ENCODE results near the gene NCK2.

The NCK2 gene

DNA sequence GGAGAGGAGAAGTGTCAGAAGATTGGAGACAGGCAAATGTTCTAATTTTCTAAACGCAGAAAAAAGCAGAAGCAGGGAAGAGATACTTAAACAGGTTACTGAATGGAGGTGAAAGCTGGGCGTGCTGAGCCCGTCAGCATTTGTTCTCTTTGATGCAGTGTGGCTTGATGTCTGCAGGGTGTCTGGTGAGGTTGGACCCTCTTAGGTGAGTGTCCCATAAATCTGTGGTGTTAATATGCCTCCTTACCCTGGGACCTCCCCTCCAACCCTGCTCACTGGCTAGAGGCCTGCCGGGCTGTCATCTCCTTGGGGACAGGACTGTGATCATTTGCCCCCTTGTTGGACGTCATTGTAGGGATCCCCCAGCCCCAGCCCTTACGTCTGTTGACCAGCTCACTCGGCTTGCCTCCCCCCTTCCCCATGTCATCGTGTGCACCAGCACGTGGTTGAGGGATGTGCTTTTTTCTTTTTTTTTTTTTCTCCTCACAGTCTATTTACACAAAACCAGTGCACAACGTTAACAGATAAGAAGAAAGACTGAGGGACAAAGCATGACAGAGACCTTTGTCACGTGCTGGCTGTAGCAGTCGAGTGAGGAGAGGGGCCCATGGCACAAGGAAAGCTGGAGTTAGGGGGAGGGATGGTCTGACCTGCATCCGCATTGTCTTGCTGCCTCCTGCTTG is 56.4 kb downstream of the NCK2 start:
- TF ChIP-seq, protein P1, sequence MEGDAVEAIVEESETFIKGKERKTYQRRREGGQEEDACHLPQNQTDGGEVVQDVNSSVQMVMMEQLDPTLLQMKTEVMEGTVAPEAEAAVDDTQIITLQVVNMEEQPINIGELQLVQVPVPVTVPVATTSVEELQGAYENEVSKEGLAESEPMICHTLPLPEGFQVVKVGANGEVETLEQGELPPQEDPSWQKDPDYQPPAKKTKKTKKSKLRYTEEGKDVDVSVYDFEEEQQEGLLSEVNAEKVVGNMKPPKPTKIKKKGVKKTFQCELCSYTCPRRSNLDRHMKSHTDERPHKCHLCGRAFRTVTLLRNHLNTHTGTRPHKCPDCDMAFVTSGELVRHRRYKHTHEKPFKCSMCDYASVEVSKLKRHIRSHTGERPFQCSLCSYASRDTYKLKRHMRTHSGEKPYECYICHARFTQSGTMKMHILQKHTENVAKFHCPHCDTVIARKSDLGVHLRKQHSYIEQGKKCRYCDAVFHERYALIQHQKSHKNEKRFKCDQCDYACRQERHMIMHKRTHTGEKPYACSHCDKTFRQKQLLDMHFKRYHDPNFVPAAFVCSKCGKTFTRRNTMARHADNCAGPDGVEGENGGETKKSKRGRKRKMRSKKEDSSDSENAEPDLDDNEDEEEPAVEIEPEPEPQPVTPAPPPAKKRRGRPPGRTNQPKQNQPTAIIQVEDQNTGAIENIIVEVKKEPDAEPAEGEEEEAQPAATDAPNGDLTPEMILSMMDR (conservative IDR thresholded peaks at IDR 0.05; ENCODE audit: low read depth, low read length) = no peak
- H3K4me3 ChIP-seq (ENCODE audit: low read depth, low read length) = no peak overlapping the region
- no peak for DNase-seq (ENCODE audit: low read depth)

DNA sequence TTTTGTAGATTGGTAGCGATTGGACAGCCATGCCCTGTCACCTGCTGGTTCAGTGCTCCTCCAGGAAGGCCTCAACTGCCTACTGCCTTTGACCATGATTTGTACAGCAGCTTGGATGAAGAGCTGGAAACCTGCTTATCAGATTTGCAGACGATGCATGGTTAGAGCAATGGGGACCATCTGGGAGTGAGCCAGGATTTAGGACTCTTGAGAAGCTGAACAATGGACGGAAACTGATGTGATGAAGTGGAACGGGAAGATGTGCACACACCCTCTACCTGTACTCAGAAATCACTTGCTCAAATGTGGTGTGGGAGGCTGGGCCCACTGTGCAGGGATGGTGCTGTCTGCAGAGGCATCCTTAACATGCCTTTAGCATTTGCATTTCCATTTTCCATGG is 57.2 kb downstream of the NCK2 start:
- TF ChIP-seq, protein P1 (conservative IDR thresholded peaks at IDR 0.05; ENCODE audit: low read depth, low read length) = no peak
- no peak for DNase-seq (ENCODE audit: low read depth)
- no peak overlapping the region for H3K4me3 ChIP-seq (ENCODE audit: low read depth, low read length)

DNA sequence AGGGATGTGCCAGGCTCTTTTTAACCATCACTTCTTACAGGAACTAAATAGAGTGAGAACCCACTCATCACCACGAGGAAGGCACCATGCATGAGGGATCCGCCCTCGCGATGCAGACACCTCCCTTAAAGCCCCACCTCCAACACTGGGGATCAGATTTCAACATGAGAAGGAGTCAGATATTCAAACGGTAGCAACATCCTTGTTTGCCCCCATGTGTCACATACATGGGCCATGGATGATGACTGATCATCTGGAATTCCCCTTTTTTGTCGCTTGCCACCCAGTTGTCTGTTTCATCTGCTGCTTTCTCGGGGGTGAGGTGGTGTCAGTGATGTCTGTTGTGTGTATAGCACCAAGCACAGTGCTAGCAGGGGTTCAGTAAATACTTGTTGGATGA is 57.9 kb downstream of the NCK2 start:
- no peak overlapping the region for H3K4me3 ChIP-seq (ENCODE audit: low read depth, low read length)
- DNase-seq (ENCODE audit: low read depth) = no peak

DNA sequence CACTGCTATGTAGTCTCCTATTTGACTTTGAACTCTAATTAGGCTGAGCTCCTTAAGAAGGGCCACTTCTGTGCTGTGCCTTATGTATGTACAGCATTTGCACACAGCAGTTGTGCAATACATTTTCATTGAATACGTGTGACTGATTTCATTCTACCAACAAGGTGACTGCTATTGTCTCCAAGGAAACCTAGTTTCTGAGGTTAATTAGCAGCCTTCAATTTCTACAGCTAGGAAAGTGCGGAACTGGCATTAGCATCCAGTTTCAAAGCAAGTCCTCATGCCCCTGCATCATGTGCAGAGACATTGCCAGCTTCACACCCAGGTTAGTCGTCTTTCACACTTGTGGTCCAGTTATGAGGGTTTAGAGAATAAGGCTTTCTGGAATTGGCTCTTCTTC is 58.6 kb downstream of the NCK2 start:
- no peak for DNase-seq (ENCODE audit: low read depth)
- no peak overlapping the region for H3K4me3 ChIP-seq (ENCODE audit: low read depth, low read length)
- TF ChIP-seq, protein P1 (conservative IDR thresholded peaks at IDR 0.05; ENCODE audit: low read depth, low read length) = no peak

More for the DNA sequence above, 57.9 kb downstream of the NCK2 start:
- TF ChIP-seq, protein P1 (conservative IDR thresholded peaks at IDR 0.05; ENCODE audit: low read depth, low read length) = no peak

DNA sequence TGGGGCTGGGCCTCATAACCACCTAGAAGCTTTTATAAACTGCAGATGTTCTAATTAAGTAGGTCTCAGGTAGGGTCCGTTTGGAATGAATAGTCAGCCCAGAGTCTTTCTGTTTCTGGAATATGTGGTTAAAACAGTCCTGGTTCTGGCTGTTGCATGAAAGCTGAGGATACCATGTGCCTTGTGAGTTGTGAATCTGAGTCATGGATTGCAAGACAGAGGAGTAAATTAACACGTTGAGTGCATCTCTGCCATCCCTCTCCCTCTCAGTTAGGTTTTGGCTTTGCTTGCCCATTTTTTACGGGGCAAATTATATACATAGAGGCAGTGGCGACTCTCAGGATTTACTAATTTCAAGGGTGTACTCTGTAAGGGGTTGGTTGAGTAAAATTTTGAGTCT is 59.1 kb downstream of the NCK2 start:
- DNase-seq (ENCODE audit: low read depth) = no peak
- H3K4me3 ChIP-seq (ENCODE audit: low read depth, low read length) = no peak overlapping the region
- TF ChIP-seq, protein P1 (conservative IDR thresholded peaks at IDR 0.05; ENCODE audit: low read depth, low read length) = no peak

DNA sequence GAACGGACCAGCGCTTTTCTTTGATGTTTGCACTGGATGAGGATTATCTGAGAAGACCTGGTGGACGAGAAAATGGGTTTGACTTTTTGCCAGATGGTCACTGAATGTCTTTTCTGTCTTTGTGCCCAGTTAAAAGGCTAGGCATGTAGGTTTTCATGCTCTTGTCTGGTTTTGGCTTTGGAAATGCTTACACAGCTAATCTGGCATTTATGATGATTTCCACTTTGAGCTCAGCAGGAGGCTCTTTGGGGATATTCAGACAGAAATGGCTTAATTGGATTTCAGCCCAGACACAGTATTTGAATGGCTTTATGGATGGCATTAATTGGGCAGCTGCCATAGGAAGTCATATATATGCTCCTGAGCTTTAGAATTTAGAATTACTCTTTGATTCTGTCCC is 59.6 kb downstream of the NCK2 start:
- no peak overlapping the region for H3K4me3 ChIP-seq (ENCODE audit: low read depth, low read length)
- TF ChIP-seq, protein P1 (conservative IDR thresholded peaks at IDR 0.05; ENCODE audit: low read depth, low read length) = no peak
- DNase-seq (ENCODE audit: low read depth) = peak; percentile 69

DNA sequence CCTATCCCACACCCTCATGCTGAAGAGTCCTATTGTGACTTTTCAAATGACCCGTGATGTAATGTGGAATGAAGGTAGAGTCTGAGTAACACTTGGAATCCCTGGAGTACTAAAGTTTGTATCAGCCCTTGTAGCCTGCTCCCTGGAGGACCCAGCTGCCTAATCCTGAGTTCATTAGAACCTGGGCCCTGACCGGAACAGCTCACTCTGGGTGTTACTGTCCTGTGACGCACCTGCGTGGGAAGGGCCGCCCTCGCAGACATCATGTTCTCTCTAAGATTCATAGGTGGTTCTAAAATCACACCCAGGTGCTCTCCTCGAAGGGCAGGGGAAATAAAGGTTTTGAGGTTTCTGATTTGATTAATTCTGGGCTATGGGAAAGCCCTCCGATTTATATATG is 62.3 kb downstream of the NCK2 start:
- no peak overlapping the region for H3K4me3 ChIP-seq (ENCODE audit: low read depth, low read length)
- DNase-seq (ENCODE audit: low read depth) = no peak
- TF ChIP-seq, protein P1 (conservative IDR thresholded peaks at IDR 0.05; ENCODE audit: low read depth, low read length) = no peak
